Adrenal gland (tissue), 12 donors: ENCODE results near the gene NFE2. TPM values are rescaled to one million over a fixed set of nuclear protein-coding genes. Genes with fewer than 3 reads are reported as not detected.

Experiments
- DNase-seq, 7 donors: peaks; one replicate each; pipeline ENCODE4 v3.0.0-alpha.2; 2019 to 2020
- H3K27ac ChIP-seq, 5 donors: fragments of 200-600 bp; sonication (generic) in 4 of 5; 1 replicate in 3 of 5; 2 replicates in 2 of 5; pipeline versions ENCODE4 v1.5.1 to v1.8.0; 2016 to 2020; ENCODE audit warnings: mild to moderate bottlenecking in 1 of 5
- H3K27me3 ChIP-seq: fragments of 200-600 bp; 2 replicates; pipeline ENCODE4 v1.8.0; 2021
- H3K36me3 ChIP-seq, 2 donors: fragments of 200-600 bp; replicated peaks in 1 of 2; 1 replicate in 1 of 2; 2 replicates in 1 of 2; pipeline versions ENCODE4 v1.5.1 to v1.8.0; 2018 to 2022
- H3K4me1 ChIP-seq, 2 donors: fragments of 200-600 bp; replicated peaks in 1 of 2; 1 replicate in 1 of 2; 2 replicates in 1 of 2; pipeline versions ENCODE4 v1.5.1 to v1.8.0; 2018 to 2021
- H3K4me3 ChIP-seq, 4 donors: fragments of 200-600 bp; sonication (generic) in 3 of 4; one replicate each; pipeline ENCODE4 v1.5.1; 2016 to 2018
- H3K9me3 ChIP-seq, 3 donors: fragments of 200-600 bp; sonication (generic) in 1 of 3; replicated peaks in 1 of 3; 1 replicate in 2 of 3; 2 replicates in 1 of 3; pipeline versions ENCODE4 v1.5.1 to v1.8.0; 2016 to 2021
- POLR2A ChIP-seq, 2 donors: fragments of 450-650 bp; IDR thresholded peaks; one replicate each; pipeline ENCODE4 v1.6.1; 2017; ENCODE audit warnings: antibody characterized with exemption in 2 of 2, mild to moderate bottlenecking in 2 of 2, moderate library complexity in 1 of 2
- WGBS, 4 donors: extraction: QIAGEN DNeasy Blood & Tissue Kit in 2 of 4; methylation state at CpG; one replicate each; pipeline versions ENCODE4 v1.1.5 to v1.1.7; 2013 to 2017; 5-methylcytosine and 5-hydroxymethylcytosine counted together
- intact Hi-C, 2 donors: fragments of 100-400 bp; cut with DNase I; formaldehyde crosslinking; loops; one replicate each; pipeline versions ENCODE4 v1.14.1 to v1.15.0; 2022 to 2023
- polyA plus RNA-seq, 3 donors: library from polyadenylated mRNA; stranded (reverse); fragments of 200-250 nt in 2 of 3; fragments of 350-450 nt in 1 of 3; fragmentation: Illumina TruSeq in 1 of 3; extraction: RNeasy Lipid Tissue Mini Kit (QIAGEN cat#74804) in 1 of 3; gene quantifications; one replicate each; pipeline ENCODE4 v1.2.3, GENCODE V29; 2013 to 2014
- total RNA-seq, 9 donors: library from RNA; depleted of rRNA in 4 of 9; stranded (reverse); fragments of >200 nt in 4 of 9; fragments of 120-200 nt in 1 of 9; fragmentation: NEBNext Ultra II Directional in 1 of 9; extraction: Animal tissue kit (Norgen Biotek cat#: 25700) in 1 of 9; gene quantifications; one replicate each; pipeline versions ENCODE4 v1.1.0 to v1.2.4, GENCODE V29; 2013 to 2023
- TF ChIP-seq, protein P1 (sequence below), 6 experiments: fragments of 450-650 bp in 4 of 6; fragments of 200-600 bp in 2 of 6; sonication (generic) in 1 of 6; IDR thresholded peaks; 1 replicate in 5 of 6; 2 replicates in 1 of 6; pipeline versions ENCODE4 v1.5.1 to v1.8.0; 2016 to 2021; ENCODE audit warnings: antibody characterized with exemption in 6 of 6, mild to moderate bottlenecking in 2 of 6, moderate library complexity in 1 of 6
- donor health status: healthy with polysubstance abuse.
- donor health status: Bipolar disorder and iron deficiency.
- donor health status: DM: yes; HTN: yes; CAD: no.
- donor health status: DM: no; HTN: no; CAD: no.
- donor health status: DM: no; HTN: no; CAD: no.
- donor health status: DM: yes; HTN: yes; CAD: no.

NFE2 gene
- total and polyA plus RNA-seq, 12 donors = 0.13 to 3.8 (median 0.60) TPM; not detected in 6

DNA sequence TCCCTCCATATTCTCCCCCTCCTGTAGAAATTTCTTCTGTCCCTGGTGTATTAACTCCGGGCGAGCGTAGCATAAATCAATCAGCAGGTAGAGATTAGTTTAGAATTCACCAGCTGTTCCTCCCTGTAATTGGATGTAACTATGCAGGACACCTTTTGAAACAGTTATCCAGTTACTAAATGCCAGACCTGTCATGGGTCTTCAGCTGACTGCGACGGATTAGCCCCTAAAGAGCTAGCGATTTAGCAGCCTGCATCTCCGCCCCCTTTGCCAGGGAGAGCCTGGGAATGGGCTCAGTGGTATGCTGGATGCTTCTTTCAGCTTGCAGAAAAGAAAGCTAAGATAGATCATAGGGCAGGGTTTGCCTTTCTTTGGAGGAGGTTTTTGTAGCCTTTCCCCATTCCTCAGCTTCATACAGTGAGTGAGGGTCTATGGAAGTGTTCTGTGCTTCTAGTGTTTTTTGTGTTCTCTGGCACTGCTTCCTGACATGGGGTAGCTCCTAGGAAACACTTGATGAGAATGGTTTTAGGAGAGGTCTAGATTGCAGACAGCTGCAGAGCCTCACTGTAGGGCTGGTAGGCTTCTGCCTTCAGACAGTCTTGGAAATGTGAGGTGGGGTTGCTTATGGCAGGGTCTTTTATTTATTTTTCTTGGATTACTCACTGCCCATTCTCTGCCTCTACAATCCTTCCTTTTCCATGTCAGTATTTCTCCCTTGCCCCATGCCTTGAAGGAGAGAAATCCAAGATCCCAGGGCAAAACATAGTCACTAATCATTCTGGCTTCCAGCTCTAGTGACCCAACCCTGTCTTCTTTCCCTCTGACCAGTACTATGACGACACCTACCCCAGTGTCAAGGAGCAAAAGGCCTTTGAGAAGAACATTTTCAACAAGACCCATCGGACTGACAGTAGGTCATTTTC is 40.8 kb upstream of the NFE2 start:
- intact Hi-C loops = no loop called here
- DNase-seq = no peak
- TF ChIP-seq POLR2A (IDR thresholded peaks at IDR 0.05) = no peak
- TF ChIP-seq, protein P1, sequence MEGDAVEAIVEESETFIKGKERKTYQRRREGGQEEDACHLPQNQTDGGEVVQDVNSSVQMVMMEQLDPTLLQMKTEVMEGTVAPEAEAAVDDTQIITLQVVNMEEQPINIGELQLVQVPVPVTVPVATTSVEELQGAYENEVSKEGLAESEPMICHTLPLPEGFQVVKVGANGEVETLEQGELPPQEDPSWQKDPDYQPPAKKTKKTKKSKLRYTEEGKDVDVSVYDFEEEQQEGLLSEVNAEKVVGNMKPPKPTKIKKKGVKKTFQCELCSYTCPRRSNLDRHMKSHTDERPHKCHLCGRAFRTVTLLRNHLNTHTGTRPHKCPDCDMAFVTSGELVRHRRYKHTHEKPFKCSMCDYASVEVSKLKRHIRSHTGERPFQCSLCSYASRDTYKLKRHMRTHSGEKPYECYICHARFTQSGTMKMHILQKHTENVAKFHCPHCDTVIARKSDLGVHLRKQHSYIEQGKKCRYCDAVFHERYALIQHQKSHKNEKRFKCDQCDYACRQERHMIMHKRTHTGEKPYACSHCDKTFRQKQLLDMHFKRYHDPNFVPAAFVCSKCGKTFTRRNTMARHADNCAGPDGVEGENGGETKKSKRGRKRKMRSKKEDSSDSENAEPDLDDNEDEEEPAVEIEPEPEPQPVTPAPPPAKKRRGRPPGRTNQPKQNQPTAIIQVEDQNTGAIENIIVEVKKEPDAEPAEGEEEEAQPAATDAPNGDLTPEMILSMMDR (IDR thresholded peaks at IDR 0.05) = no peak
- Histone ChIP-seq H3K4me3 (no peak overlapping the region), H3K9me3 (no peaks in the 10 kb centered on the region), H3K4me1 (peaks cover 19 to 39% of the 10 kb centered on the region in 2 donors), H3K27ac (peak overlapping the region in 1 of 5 donors; percentile 9), H3K36me3 (peaks cover 0 to 56% of the 10 kb centered on the region in 2 donors), H3K27me3 (no peaks in the 10 kb centered on the region)
- WGBS, 4 donors = 70 to 83% (median 81%) methylated on average over 9 of the region's 9 CpGs

GRCh38 chr12:54340846-54341245 is 40.0 kb upstream of the NFE2 start:
- no peak for DNase-seq
- Histone ChIP-seq H3K4me3 (no peak overlapping the region), H3K4me1 (peaks cover 21 to 46% of the 10 kb centered on the region in 2 donors), H3K9me3 (no peaks in the 10 kb centered on the region), H3K27ac (no peak overlapping the region), H3K36me3 (peaks cover 0 to 48% of the 10 kb centered on the region in 2 donors), H3K27me3 (no peaks in the 10 kb centered on the region)
- 71 to 84% (median 80%) methylated on average over 7 of the region's 7 CpGs for WGBS, 4 donors
- no peak for TF ChIP-seq POLR2A (IDR thresholded peaks at IDR 0.05)
- TF ChIP-seq, protein P1 (IDR thresholded peaks at IDR 0.05) = no peak
- intact Hi-C loops = no loop called here

- TF ChIP-seq, protein P1 (IDR thresholded peaks at IDR 0.05) = no peak
- TF ChIP-seq POLR2A (IDR thresholded peaks at IDR 0.05) = no peak
- no peak overlapping the region for H3K27ac ChIP-seq
- no peak overlapping the region for H3K4me3 ChIP-seq
- WGBS, 4 donors = 82 to 91% (median 88%) methylated on average over 4 of the region's 4 CpGs
- DNase-seq = no peak
- H3K27me3 ChIP-seq = no peaks in the 10 kb centered on the region
- H3K36me3 ChIP-seq = peaks cover 0 to 30% of the 10 kb centered on the region in 2 donors
- intact Hi-C loops = no loop called here
- H3K9me3 ChIP-seq = no peaks in the 10 kb centered on the region
- peaks cover 21 to 46% of the 10 kb centered on the region in 2 donors for H3K4me1 ChIP-seq
Observed at GRCh38 chr12:54338698-54339296, 38.0 kb upstream of the NFE2 start.

DNA sequence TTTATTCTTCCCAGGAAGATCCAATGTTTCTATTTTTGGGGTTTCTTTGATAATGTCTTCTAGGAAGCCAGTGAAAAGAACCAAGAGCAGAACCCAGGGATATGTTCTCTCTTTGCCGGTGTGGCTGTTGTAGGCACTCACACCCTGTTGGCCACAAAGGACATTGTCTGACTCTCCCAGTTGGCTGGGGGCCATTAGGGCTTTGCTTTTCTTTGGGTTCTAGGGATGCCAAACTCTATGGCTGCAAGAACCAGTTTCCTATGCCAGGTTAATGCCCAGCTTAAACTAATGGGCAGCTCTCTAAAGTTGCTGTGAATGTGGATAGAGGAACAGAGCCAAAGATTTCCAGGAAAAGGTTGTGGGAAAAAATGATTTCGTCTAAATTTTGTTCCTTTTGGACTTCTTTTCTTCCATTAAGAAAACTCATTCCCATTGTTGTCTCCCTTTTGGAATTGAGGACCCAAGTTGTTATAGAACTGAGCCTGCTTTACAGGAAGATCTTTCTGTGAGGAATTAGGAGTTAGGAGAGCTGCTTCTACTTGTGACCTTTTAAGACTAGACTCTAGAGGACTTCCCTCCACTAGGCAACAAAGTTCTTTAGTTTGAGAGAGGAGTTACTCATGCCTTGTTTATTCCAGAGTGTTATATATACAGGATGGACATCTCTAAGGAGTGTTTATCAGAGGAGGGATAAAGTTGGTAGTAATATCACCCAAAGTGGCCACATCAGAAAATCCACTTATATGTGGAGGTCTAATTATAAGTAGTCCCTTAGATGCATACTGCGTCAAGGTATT is 37.2 kb upstream of the NFE2 start:
- Histone ChIP-seq H3K36me3 (peaks cover 0 to 22% of the 10 kb centered on the region in 2 donors), H3K4me1 (peaks cover 21 to 50% of the 10 kb centered on the region in 2 donors), H3K27me3 (no peaks in the 10 kb centered on the region), H3K27ac (peak overlapping the region in 4 of 5 donors; percentile 40 to 79 (median 74)), H3K9me3 (no peaks in the 10 kb centered on the region), H3K4me3 (no peak overlapping the region)
- WGBS, 4 donors = 41 to 57% (median 49%) methylated on average over 3 of the region's 3 CpGs
- intact Hi-C loops = no loop called here
- peak in 4 of 7 donors; percentile 37 to 70 (median 52) for DNase-seq
- TF ChIP-seq POLR2A (IDR thresholded peaks at IDR 0.05) = no peak
- TF ChIP-seq, protein P1 (IDR thresholded peaks at IDR 0.05) = peak in 1 of 6 experiments; percentile 22
